ENCODE data around the gene SMARCD3.

The SMARCD3 gene

DNA sequence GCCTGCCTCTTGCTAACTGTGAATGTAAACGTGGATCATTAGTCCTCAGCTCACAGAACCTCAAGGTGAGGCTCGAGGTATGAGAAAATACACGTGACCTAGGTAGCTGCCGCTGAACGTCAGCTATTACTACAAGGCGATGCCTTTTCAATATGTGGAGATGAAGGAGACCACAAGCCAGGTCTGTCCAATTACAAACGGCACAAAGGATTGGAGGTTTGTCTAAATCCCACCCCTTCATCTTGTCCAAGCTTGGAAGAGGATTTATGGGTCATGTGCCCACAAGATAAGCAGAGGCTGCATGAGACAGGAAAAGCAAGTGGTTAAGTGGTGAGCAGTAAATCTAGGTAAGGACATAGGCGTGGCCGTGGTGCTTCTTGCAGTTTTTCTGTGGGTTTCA, 41.6 kb downstream of the SMARCD3 start:
- no peak for DNase-seq

DNA sequence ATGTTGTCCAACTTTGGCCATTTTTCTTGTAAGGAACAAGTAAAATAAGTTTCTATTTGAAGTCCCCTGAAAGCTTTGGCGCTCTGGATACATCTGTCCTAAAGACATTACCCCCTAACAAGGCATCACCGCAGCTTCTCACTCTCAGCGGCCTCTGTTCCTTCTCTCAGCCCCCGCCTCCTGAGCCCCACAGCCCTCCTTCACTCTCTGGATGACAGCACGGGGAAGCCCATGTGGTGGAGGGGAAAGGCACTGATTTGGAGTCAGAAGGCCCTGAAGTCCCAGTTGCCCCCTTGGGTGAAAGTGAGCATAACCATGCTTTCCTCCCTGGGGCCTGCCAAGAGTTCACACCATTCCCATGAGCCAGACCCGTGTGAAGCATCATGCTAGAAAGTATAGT, 42.8 kb downstream of the SMARCD3 start:
- DNase-seq: no peak

GRCh38 chr7:151204383-151205032, 44.0 kb downstream of the SMARCD3 start:
- DNase-seq: no peak

DNA sequence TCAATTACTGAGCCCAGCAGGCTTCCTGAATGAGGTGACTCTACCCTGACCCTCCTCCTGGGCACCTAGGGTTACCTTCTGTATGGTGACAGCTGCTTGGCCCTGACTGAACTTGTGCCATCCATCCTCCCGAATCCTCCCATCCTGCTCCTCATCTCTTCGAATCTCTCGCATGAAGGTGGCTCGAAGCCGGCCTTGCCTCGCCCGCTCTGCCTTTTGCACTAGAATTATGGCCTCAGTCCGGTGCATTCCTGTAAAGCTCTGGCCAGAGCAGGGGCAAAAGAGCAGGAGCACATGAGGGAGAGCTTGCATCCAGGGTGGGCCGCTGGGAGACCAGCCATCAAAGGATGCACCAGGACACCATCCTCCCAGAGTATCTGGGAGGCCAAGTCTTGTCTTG, 45.7 kb downstream of the SMARCD3 start:
- DNase-seq: no peak

DNA sequence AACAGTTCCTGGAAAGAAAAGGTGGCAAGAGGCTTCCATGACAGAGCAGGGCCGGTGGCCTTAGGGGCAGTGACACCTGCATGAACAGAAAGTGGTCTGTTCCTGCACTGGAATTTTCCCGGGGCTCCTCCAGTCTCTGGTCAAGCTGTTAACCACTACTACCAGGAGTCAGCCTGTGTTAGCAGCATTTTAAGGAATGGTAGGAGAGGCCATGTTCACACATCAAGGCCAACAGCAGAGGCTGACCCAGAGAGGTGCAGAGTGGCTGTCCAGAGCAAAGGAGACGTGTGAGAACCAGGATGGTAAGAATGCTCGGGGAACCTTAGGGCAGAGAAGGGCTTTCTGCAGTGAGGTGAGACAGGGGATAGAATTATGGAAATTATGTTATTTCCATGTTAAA, 46.7 kb downstream of the SMARCD3 start:
- DNase-seq: no peak

DNA sequence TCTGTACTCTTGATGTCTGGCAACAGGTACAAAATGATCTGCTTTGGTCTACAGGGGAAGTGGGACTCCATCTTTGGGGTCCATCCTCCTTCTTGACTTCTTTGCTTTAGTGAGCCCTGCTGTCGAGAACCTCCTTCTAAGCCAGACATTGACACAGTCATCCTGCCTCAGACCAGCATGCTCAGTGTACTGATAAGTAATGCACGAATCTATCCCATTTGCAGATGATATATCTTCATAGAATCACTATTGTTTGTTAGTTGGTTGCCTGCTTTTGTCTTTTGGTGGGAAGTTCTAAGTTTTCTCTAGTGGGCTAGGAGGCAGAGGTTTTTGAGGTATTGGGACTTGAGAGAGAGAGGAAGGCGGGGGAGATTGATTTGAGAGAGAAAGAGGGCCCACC, 47.1 kb downstream of the SMARCD3 start:
- DNase-seq: no peak

- DNase-seq: no peak
Measured at GRCh38 chr7:151198945-151199848, 49.3 kb downstream of the SMARCD3 start.

DNA sequence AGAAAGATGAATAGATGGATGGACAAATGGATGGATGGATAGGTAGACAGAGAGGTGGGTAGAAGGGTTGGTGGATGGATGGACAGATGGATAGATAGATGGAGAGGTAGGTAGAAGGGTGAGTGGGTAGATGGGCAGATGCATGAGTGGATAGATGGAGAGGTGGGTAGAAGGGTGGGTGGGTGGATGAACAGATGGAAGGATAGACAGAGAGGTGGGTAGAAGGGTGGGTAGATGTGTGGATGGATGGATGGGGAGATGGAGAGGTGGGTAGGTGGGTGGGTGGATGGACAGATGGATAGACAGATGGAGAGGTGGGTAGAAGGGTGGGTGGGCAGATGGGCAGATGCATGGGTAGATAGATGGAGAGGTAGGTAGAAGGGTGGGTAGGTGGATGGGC, 50.6 kb downstream of the SMARCD3 start:
- no peak for DNase-seq

- DNase-seq: no peak
Measured at GRCh38 chr7:151195616-151196450, 52.7 kb downstream of the SMARCD3 start.

- no peak for DNase-seq
Measured at GRCh38 chr7:151194188-151194587, 54.3 kb downstream of the SMARCD3 start.

DNA sequence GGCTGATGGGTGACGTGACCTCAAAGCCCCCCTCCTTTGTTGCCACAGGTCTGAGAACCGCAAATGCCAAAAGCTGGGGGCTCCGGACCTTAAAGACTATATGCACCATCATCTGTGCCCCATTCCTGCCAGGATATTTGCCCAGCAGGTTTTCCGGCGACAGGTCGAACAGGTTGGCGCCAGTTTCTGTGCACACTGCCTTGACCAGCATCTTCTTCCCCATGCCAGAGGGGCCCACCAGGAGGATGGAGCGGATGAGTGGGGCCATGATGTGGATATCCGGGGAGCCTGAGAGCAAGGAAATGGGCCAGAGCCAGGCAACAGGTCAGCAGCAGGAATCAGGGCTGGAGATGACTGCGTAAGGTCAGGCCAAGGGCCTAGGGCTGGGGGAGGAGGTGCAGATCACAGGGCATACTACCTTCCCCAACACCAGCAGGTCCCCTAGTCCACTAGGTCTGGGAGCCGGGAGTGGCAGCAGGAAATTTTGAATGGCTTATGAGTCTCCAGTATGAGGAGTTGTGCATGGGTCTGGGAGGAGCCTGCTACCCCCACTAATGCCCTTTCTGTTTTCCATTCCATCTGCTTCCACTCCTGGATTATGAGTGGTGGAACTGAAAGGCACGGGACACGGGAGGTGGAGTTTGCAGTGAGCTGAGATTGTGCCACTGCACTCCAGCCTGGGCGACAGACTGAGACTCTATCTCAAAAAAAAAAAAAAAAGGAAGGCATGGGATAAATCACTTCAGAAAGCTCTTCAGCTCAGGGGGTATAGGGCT, 55.1 kb downstream of the SMARCD3 start:
- no peak for DNase-seq

DNA sequence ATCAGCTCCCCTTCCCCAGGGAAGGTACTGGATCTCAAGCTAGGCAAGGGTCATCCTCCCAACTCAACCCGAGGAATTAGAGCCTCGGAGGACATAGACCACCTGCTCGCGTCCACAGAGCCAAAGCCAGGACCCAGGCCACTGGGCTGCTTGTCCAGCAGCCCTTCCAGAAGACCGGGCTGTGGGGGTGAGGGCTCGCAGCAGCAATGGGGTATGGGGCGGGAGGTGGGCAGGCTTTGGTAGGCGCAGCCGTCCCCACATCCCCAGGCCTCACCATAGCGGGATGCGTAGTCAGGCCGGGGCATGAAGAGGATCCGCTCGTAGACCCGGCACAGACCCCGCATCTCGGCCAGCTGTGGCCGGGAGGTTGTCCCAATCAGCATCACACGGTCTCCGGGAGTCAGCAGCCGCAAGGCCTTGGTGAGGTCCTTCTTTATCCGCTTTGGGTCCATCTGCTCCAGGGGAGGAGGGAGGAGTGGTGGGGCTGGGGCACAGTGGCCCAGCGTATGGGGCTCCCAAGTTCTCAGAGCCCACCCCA, 56.4 kb downstream of the SMARCD3 start:
- DNase-seq: no peak

- DNase-seq: no peak
Measured at GRCh38 chr7:151191544-151191943, 57.0 kb downstream of the SMARCD3 start.

DNA sequence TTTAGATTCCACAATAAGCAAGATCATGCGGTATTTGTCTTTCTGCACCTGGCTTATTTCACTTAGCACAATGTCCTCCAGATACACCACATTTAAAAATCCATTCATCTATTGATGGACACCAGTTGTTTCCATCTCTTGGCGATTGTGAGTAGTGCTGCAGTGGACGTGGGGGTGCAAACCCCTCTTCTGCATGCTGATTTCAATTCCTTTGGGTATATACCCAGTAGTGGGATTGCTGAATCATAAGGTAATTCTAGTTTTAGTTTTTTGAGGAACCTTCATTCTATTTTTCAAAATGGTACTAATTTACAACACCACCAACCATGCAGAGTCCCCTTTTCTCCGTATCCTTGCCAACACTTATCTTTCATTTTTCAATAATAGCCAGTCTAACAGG, 59.5 kb downstream of the SMARCD3 start:
- DNase-seq: no peak
